Measurements from ENCODE around the gene UNC13A. TPM values are rescaled to one million over a fixed set of nuclear protein-coding genes. Genes with fewer than 3 reads are reported as not detected.

UNC13A gene
- total RNA-seq, 1 donor from 2014 or later: 1.3 TPM

DNA sequence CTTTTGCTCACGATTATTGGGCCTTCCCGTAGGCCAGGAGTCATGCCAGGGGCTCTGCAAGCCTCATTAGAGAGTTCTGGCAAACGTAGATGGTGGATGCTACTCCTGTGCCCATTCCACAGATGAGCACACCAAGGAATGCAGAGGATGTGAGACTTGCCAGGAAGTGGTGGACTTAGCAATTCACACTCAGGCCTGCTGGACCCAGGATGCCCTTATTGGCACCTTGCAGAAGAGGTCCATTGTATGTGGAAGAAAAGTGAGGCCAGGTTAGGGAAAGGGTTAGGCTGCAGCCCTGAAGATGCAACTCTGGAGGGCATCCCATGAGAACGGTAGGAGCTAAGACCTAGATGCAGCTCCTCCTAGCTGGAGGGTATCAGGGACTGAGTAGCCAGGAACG lies 5.9 kb downstream of the UNC13A start:
- Histone ChIP-seq H3K4me3 (no peak overlapping the region), H3K9ac (no peak overlapping the region), H3K79me2 (ENCODE audit: low read depth) (no peaks in the 10 kb centered on the region), H3K36me3 (no peaks in the 10 kb centered on the region), H4K20me1 (ENCODE audit: low read depth) (peaks cover 29% of the 10 kb centered on the region), H3K9me3 (ENCODE audit: low read depth) (no peaks in the 10 kb centered on the region), H3K4me1 (peaks cover 25% of the 10 kb centered on the region), H3K27ac (no peak overlapping the region), H2AFZ (replicated peaks) (no peak overlapping the region), H3F3A (ENCODE audit: low read depth) (peaks cover 5% of the 10 kb centered on the region), H3K4me2 (no peak overlapping the region), H3K27me3 (peaks cover 43% of the 10 kb centered on the region)
- peaks cover 36% of the 10 kb centered on the region for H3K27me3 Mint-ChIP-seq (ENCODE audit: insufficient read depth, low read depth)
- no peak overlapping the region for H3K27ac Mint-ChIP-seq
- DNase-seq (ENCODE audit: low spot score): no peak
- no peak for TF ChIP-seq EZH2phosphoT487 (IDR thresholded peaks at IDR 0.05)
- TF ChIP-seq, protein P1, sequence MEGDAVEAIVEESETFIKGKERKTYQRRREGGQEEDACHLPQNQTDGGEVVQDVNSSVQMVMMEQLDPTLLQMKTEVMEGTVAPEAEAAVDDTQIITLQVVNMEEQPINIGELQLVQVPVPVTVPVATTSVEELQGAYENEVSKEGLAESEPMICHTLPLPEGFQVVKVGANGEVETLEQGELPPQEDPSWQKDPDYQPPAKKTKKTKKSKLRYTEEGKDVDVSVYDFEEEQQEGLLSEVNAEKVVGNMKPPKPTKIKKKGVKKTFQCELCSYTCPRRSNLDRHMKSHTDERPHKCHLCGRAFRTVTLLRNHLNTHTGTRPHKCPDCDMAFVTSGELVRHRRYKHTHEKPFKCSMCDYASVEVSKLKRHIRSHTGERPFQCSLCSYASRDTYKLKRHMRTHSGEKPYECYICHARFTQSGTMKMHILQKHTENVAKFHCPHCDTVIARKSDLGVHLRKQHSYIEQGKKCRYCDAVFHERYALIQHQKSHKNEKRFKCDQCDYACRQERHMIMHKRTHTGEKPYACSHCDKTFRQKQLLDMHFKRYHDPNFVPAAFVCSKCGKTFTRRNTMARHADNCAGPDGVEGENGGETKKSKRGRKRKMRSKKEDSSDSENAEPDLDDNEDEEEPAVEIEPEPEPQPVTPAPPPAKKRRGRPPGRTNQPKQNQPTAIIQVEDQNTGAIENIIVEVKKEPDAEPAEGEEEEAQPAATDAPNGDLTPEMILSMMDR (IDR thresholded peaks at IDR 0.05): no peak
- TF ChIP-seq EZH2 (IDR thresholded peaks at IDR 0.05): no peak
- peaks cover 27% of the 10 kb centered on the region for H3K4me1 Mint-ChIP-seq
- H3K9me3 Mint-ChIP-seq: no peaks in the 10 kb centered on the region
- no peaks in the 10 kb centered on the region for H3K36me3 Mint-ChIP-seq
- no peak overlapping the region for H3K4me3 Mint-ChIP-seq

DNA sequence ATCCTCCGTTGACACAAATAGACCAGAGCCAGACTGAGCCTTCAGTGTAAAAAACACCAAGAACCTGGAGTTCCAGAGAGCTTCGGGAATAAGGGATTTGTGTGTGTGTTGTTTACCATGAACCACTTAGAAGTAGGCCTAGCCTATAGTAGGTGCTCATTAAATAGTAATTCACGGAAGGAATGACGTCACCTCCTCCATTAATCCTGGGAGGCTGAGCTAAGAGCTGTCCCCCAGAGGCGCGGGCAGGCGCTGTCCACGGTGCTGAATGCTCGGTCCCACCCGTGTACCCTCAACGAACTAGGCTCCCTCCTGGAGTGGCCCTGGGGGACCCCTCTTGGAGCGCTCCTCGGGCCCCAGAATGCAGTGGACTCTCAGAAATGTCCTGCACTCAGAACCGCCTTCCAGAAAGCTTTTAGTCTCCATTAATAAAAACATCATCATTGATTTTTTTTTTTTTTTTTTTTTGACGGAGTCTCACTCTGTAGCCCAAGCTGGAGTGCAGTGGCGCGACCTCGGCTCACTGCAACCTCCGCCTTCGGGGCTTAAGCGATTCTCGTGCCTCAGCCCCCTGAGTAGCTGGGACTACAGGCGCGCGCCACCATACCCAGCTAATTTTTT lies 6.5 kb downstream of the UNC13A start:
- Histone ChIP-seq H3K4me1 (peaks cover 18% of the 10 kb centered on the region), H3K4me2 (no peak overlapping the region), H3K9me3 (ENCODE audit: low read depth) (no peaks in the 10 kb centered on the region), H3K9ac (no peak overlapping the region), H4K20me1 (ENCODE audit: low read depth) (peaks cover 24% of the 10 kb centered on the region), H3F3A (ENCODE audit: low read depth) (peaks cover 2% of the 10 kb centered on the region), H3K4me3 (no peak overlapping the region), H3K27ac (no peak overlapping the region), H3K79me2 (ENCODE audit: low read depth) (no peaks in the 10 kb centered on the region), H3K36me3 (no peaks in the 10 kb centered on the region), H2AFZ (replicated peaks) (no peak overlapping the region), H3K27me3 (peaks cover 36% of the 10 kb centered on the region)
- H3K4me1 Mint-ChIP-seq: peaks cover 25% of the 10 kb centered on the region
- H3K36me3 Mint-ChIP-seq: no peaks in the 10 kb centered on the region
- H3K27ac Mint-ChIP-seq: no peak overlapping the region
- H3K27me3 Mint-ChIP-seq (ENCODE audit: insufficient read depth, low read depth): peaks cover 36% of the 10 kb centered on the region
- H3K9me3 Mint-ChIP-seq: no peaks in the 10 kb centered on the region
- DNase-seq (ENCODE audit: low spot score): peak; percentile 86
- H3K4me3 Mint-ChIP-seq: peak overlapping the region; percentile 5
- TF ChIP-seq, protein P1 (IDR thresholded peaks at IDR 0.05): no peak
- peak; percentile 31 for TF ChIP-seq EZH2 (IDR thresholded peaks at IDR 0.05)

DNA sequence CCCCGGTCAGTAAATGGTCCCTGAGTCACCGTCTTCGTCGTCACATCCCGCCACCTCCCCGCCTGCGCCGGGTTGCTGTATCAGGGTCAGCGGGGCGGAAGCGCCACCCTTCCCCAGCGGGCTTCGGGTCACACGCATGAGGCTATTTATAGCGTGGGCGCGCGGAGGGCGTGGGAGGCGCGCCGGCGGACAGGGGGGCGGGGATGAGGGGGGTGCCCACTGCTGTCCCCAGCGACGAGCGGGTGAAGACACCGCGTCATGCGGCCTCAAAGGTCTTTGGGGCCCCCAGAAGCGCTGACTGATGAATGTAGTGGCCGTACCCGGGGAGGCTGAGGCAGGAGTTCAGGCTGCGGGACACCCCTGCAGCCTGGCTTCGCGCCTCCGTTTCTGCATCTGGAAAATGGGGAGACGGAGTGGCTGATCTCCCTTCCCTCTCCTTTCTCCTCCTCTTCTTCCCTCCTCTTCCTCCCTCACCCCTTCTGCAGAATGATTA lies 7.9 kb downstream of the UNC13A start:
- Histone ChIP-seq H3K27me3 (peaks cover 23% of the 10 kb centered on the region), H3K4me3 (peak overlapping the region; percentile 47), H3K4me2 (peak overlapping the region; percentile 85), H3K79me2 (ENCODE audit: low read depth) (no peaks in the 10 kb centered on the region), H3K4me1 (peaks cover 9% of the 10 kb centered on the region), H3K9ac (no peak overlapping the region), H3F3A (ENCODE audit: low read depth) (peaks cover 2% of the 10 kb centered on the region), H3K27ac (no peak overlapping the region), H3K36me3 (no peaks in the 10 kb centered on the region), H2AFZ (replicated peaks) (peak overlapping the region; percentile 81), H3K9me3 (ENCODE audit: low read depth) (no peaks in the 10 kb centered on the region), H4K20me1 (ENCODE audit: low read depth) (peaks cover 24% of the 10 kb centered on the region)
- Mint-ChIP-seq H3K27ac (no peak overlapping the region), H3K36me3 (no peaks in the 10 kb centered on the region), H3K9me3 (no peaks in the 10 kb centered on the region), H3K4me3 (peak overlapping the region; percentile 73), H3K27me3 (ENCODE audit: insufficient read depth, low read depth) (peaks cover 32% of the 10 kb centered on the region), H3K4me1 (peaks cover 16% of the 10 kb centered on the region)
- TF ChIP-seq, protein P1 (IDR thresholded peaks at IDR 0.05): no peak
- TF ChIP-seq EZH2 (IDR thresholded peaks at IDR 0.05) (no peak), EZH2phosphoT487 (IDR thresholded peaks at IDR 0.05) (no peak)
- DNase-seq (ENCODE audit: low spot score): peak; percentile 67
